Epidermal melanocyte (primary cell): ENCODE data around the gene FBXO34.
A peak's percentile ranks its signal among the peaks of the same experiment; 100 is the strongest.
"Not testable (repeated sequence)": the region's sequence is repeated elsewhere in the genome, so short reads cannot be mapped to it uniquely, and the experiment has no call there.

Experiments used
- DNase-seq: peaks from one replicate; pipeline ENCODE4 v3.0.0; 2011; ENCODE audit warnings: low spot score; ENCODE audit not compliant: insufficient read length

Gene FBXO34

GRCh38 chr14:55377236-55377635 is 106.0 kb downstream of the FBXO34 start:
- DNase-seq: no peak

- DNase-seq: no peak
Measured at GRCh38 chr14:55381040-55381439, 109.8 kb downstream of the FBXO34 start.

- DNase-seq: no peak
Measured at GRCh38 chr14:55381561-55381960, 110.3 kb downstream of the FBXO34 start.

GRCh38 chr14:55382483-55382882 is 111.3 kb downstream of the FBXO34 start:
- DNase-seq: no peak

- DNase-seq: not testable (repeated sequence)
Measured at GRCh38 chr14:55383056-55383466, 111.8 kb downstream of the FBXO34 start.

GRCh38 chr14:55383541-55384140 is 112.4 kb downstream of the FBXO34 start:
- no peak for DNase-seq

- DNase-seq: no peak
Measured at GRCh38 chr14:55384536-55384935, 113.3 kb downstream of the FBXO34 start.

- DNase-seq: no peak
Measured at GRCh38 chr14:55386037-55386808, 115.0 kb downstream of the FBXO34 start.

- no peak for DNase-seq
Measured at GRCh38 chr14:55387121-55387520, 115.9 kb downstream of the FBXO34 start.

GRCh38 chr14:55388160-55388559 is 116.9 kb downstream of the FBXO34 start:
- no peak for DNase-seq

- peak; percentile 28 for DNase-seq
Measured at GRCh38 chr14:55389330-55389729, 118.1 kb downstream of the FBXO34 start.

GRCh38 chr14:55398679-55399078 is 127.5 kb downstream of the FBXO34 start:
- DNase-seq: peak; percentile 21

- DNase-seq: no peak
Measured at GRCh38 chr14:55399183-55399582, 128.0 kb downstream of the FBXO34 start.

- DNase-seq: no peak
Measured at GRCh38 chr14:55399852-55400251, 128.6 kb downstream of the FBXO34 start.

- DNase-seq: no peak
Measured at GRCh38 chr14:55401751-55402150, 130.5 kb downstream of the FBXO34 start.
